K562 (cell line): ENCODE data around the gene TPI1. TPM values are rescaled to one million over a fixed set of nuclear protein-coding genes. Genes with fewer than 3 reads are reported as not detected.

Source experiments
- ATAC-seq: fragments of 200-7000 bp; cut with Tn5 transposase; 3 replicates; pipeline ENCODE4 v1.9.1; 2020; ENCODE audit warnings: moderate library complexity
- BruUV-seq: library from RNA; stranded (reverse); fragments of 400-500 nt; replicated peaks from 2 replicates; lab custom pipeline; 2021; lab: Mats Ljungman, UMichigan
- CTCF ChIA-PET: fragments of 300-600 bp; formaldehyde crosslinking; extraction: SDS; loops from one replicate; lab custom pipeline; 2021; ENCODE audit warnings: low intra/inter-chr PET ratio; lab: Yijun Ruan, JAX
- POLR2A ChIA-PET: fragments of 300-600, 350-650 bp; sonication (Branson Sonifier 250); formaldehyde crosslinking; extraction: SDS; loops from one replicate; lab custom pipeline; 2021; ENCODE audit warnings: antibody characterized with exemption, inconsistent platforms; lab: Yijun Ruan, JAX
- DNase-seq, 4 experiments: peaks; one replicate each; pipeline versions ENCODE4 v3.0.0 to v3.0.0-alpha.2; 2011 to 2018; ENCODE audit warnings: low spot score in 3 of 4, mixed read lengths in 3 of 4; ENCODE audit errors: extremely low read depth in 1 of 4
- FAIRE-seq: peaks from 2 replicates; lab custom pipeline; 2011; peaks lifted over from hg19 to GRCh38; lab: Jason Lieb, UNC
- H2AFZ ChIP-seq: 2 replicates; pipeline ENCODE4 v1.6.0; 2011; ENCODE audit warnings: low read depth, low read length, control low read depth, inconsistent platforms
- H3K27ac ChIP-seq: fragments of 200-600 bp; 3 replicates; pipeline ENCODE4 v1.8.0; 2011; ENCODE audit warnings: low read depth, mild to moderate bottlenecking, control low read depth, inconsistent platforms, low read length, moderate library complexity, mixed read lengths; ENCODE audit errors: extremely low read depth
- H3K27me3 ChIP-seq, 2 experiments: fragments of 300-600 bp in 1 of 2; 2 replicates in 1 of 2; 3 replicates in 1 of 2; pipeline versions ENCODE4 v1.6.0 to v1.8.0; 2011; ENCODE audit warnings: inconsistent platforms in 2 of 2, low read length in 2 of 2, mild to moderate bottlenecking in 1 of 2, mixed read lengths in 1 of 2, moderate library complexity in 1 of 2; ENCODE audit not compliant: control insufficient read depth in 2 of 2, insufficient read depth in 2 of 2
- H3K36me3 ChIP-seq: fragments of 300-600 bp; 3 replicates; pipeline ENCODE4 v1.8.0; 2011; ENCODE audit warnings: mild to moderate bottlenecking, low read length, inconsistent platforms; ENCODE audit not compliant: control insufficient read depth, insufficient read depth
- H3K4me1 ChIP-seq, 2 experiments: fragments of 200-600 bp in 1 of 2; replicated peaks in 1 of 2; 2 replicates in 1 of 2; 3 replicates in 1 of 2; pipeline versions ENCODE4 v1.5.1 to v1.8.0; 2011; ENCODE audit warnings: inconsistent platforms in 2 of 2, low read length in 2 of 2, mild to moderate bottlenecking in 1 of 2, mixed read lengths in 1 of 2, moderate library complexity in 1 of 2; ENCODE audit not compliant: control insufficient read depth in 2 of 2, insufficient read depth in 2 of 2
- H3K4me2 ChIP-seq: 2 replicates; pipeline ENCODE4 v1.6.1; 2011; ENCODE audit warnings: low read length, control low read depth, inconsistent platforms, mixed read lengths; ENCODE audit not compliant: insufficient read depth
- H3K4me3 ChIP-seq: fragments of 200-600 bp; sonication (generic), shearing (Covaris generic); 2 replicates; pipeline ENCODE4 v1.5.1; 2016; ENCODE audit warnings: control low read depth, inconsistent platforms
- H3K79me2 ChIP-seq: fragments of 200-600 bp; 3 replicates; pipeline ENCODE4 v1.8.0; 2011; ENCODE audit warnings: low read length, inconsistent platforms; ENCODE audit not compliant: control insufficient read depth, insufficient read depth
- H3K9ac ChIP-seq, 2 experiments: 2 replicates each; pipeline versions ENCODE4 v1.6.0 to v1.6.1; 2011; ENCODE audit warnings: low read depth in 2 of 2, low read length in 2 of 2, control low read depth in 1 of 2, inconsistent platforms in 1 of 2, mild to moderate bottlenecking in 1 of 2, mixed read lengths in 1 of 2; ENCODE audit not compliant: insufficient read depth in 1 of 2
- H3K9me1 ChIP-seq: one replicate; pipeline ENCODE4 v1.6.0; 2011; ENCODE audit warnings: inconsistent platforms, mild to moderate bottlenecking, low read length, moderate library complexity; ENCODE audit not compliant: control insufficient read depth, insufficient read depth
- H3K9me3 ChIP-seq: replicated peaks from 2 replicates; pipeline ENCODE4 v1.5.1; 2011; ENCODE audit warnings: low read depth, low read length, inconsistent platforms; ENCODE audit not compliant: control insufficient read depth, insufficient read depth
- H4K20me1 ChIP-seq: replicated peaks from 2 replicates; pipeline ENCODE4 v1.6.1; 2011; ENCODE audit warnings: low read length, inconsistent platforms, mixed read lengths; ENCODE audit not compliant: control insufficient read depth, insufficient read depth
- ARHGAP35 ChIP-seq: fragments of 450-650 bp; IDR thresholded peaks from 2 replicates; pipeline ENCODE4 v1.6.1; 2018; ENCODE audit not compliant: partially characterized antibody
- BACH1 ChIP-seq: fragments of 200-800 bp; sonication (Bioruptor generic); IDR thresholded peaks from 2 replicates; pipeline ENCODE4 v1.6.1; 2016; ENCODE audit warnings: missing genetic modification characterization, missing compliant biosample characterization
- CAMTA2 ChIP-seq: fragments of 250-450 bp; sonication (Bioruptor Pico); conservative IDR thresholded peaks from 2 replicates; pipeline ENCODE4 v1.5.1; 2022
- CEBPG ChIP-seq, 3 experiments: fragments of 200-800 bp in 1 of 3; sonication (Bioruptor generic) in 1 of 3; sonication (generic) in 1 of 3; formaldehyde crosslinking in 1 of 3; IDR thresholded peaks in 2 of 3; conservative IDR thresholded peaks in 1 of 3; 2 replicates each; pipeline versions ENCODE4 v1.6.1 to v1.8.0; 2016 to 2022; ENCODE audit warnings: missing compliant biosample characterization in 2 of 3, missing genetic modification characterization in 2 of 3, mild to moderate bottlenecking in 1 of 3, missing genetic modification reagents in 1 of 3
- FOXO4 ChIP-seq: fragments of 450-650 bp; formaldehyde crosslinking; IDR thresholded peaks from 2 replicates; pipeline ENCODE4 v1.4.0; 2020; ENCODE audit warnings: mild to moderate bottlenecking, moderate library complexity
- GMEB1 ChIP-seq: fragments of 250-450 bp; sonication (Bioruptor Pico); IDR thresholded peaks from 2 replicates; pipeline ENCODE4 v1.4.0; 2020; ENCODE audit warnings: mild to moderate bottlenecking
- HNRNPL ChIP-seq: fragments of 200-400 bp; formaldehyde crosslinking; IDR thresholded peaks from 2 replicates; pipeline ENCODE4 v1.6.1; 2017; ENCODE audit warnings: low read depth, mild to moderate bottlenecking, low read length
- KAT2B ChIP-seq: IDR thresholded peaks from one replicate; pipeline ENCODE4 v1.6.1; 2012; ENCODE audit warnings: low read depth, mild to moderate bottlenecking, control low read depth, inconsistent platforms, low read length, moderate library complexity
- KAT8 ChIP-seq: fragments of 450-650 bp; IDR thresholded peaks from 2 replicates; pipeline ENCODE4 v1.6.1; 2016; ENCODE audit warnings: low read depth, mild to moderate bottlenecking
- KDM2B ChIP-seq: fragments of 250-450 bp; sonication (Bioruptor Pico); IDR thresholded peaks from 2 replicates; pipeline ENCODE4 v1.8.0; 2021; ENCODE audit warnings: mild to moderate bottlenecking, moderate library complexity
- NFATC3 ChIP-seq: fragments of 450-650 bp; IDR thresholded peaks from 2 replicates; pipeline ENCODE4 v1.6.1; 2017; ENCODE audit warnings: mild to moderate bottlenecking
- NUFIP1 ChIP-seq: fragments of 450-650 bp; IDR thresholded peaks from 2 replicates; pipeline ENCODE4 v1.6.1; 2018; ENCODE audit not compliant: partially characterized antibody
- SREBF1 ChIP-seq: fragments of 150-350 bp; IDR thresholded peaks from 2 replicates; pipeline ENCODE4 v1.6.1; 2014; ENCODE audit warnings: antibody characterized with exemption, low read depth, low read length, borderline replicate concordance
- SREBF2 ChIP-seq: sonication (generic); formaldehyde crosslinking; IDR thresholded peaks from 2 replicates; pipeline ENCODE4 v1.4.0; 2020; ENCODE audit warnings: mild to moderate bottlenecking, missing genetic modification reagents
- TCF7L2 ChIP-seq: fragments of 150-350 bp; IDR thresholded peaks from 2 replicates; pipeline ENCODE4 v1.6.1; 2016; ENCODE audit warnings: low read depth, mild to moderate bottlenecking, low read length, moderate library complexity
- WGBS: fragments of 100-300 bp; shearing (Covaris generic); methylation state at CpG from one replicate; pipeline ENCODE4 v1.1.6; 2016; ENCODE audit warnings: low coverage, mixed read lengths; ENCODE audit not compliant: insufficient coverage; ENCODE audit errors: missing lambda C conversion rate; 5-methylcytosine and 5-hydroxymethylcytosine counted together
- in situ Hi-C: fragments of 300-500 bp; cut with MboI; formaldehyde crosslinking; loops from 4 replicates; pipeline ENCODE4 v1.15.0; 2018; ENCODE audit warnings: inconsistent platforms, mixed read lengths
- intact Hi-C: fragments of 100-400 bp; cut with micrococcal nuclease; formaldehyde crosslinking; loops from 2 replicates; pipeline ENCODE4 v1.14.2; 2022
- polyA plus RNA-seq, 8 experiments: library from polyadenylated mRNA; depleted of rRNA in 4 of 8; stranded (reverse) in 5 of 8; unstranded in 3 of 8; fragments of >200 nt; fragmentation: Nextera tagmentation in 2 of 8; fragmentation: Illumina TruSeq in 1 of 8; extraction: Ambion mirVana in 2 of 8; extraction: Trizol in 1 of 8; gene quantifications; 2 replicates each; pipeline versions ENCODE4 v1.2.1 to v1.2.3, GENCODE V29; 2011 to 2014; ENCODE audit warnings: inconsistent platforms in 1 of 8, missing spikeins in 1 of 8
- total RNA-seq, 7 experiments: library from RNA; depleted of rRNA in 6 of 7; stranded (reverse); fragments of >200 nt in 6 of 7; fragmentation: Illumina TruSeq in 2 of 7; extraction: Trizol in 2 of 7; gene quantifications; 2 replicates each; pipeline versions ENCODE4 v1.2.1 to v1.2.3, GENCODE V29; 2011 to 2021; ENCODE audit warnings: low replicate concordance in 1 of 7
- TF ChIP-seq, protein P1 (sequence below): fragments of 250-450 bp; sonication (Bioruptor Pico); IDR thresholded peaks from 2 replicates; pipeline ENCODE4 v1.8.0; 2021; ENCODE audit warnings: mild to moderate bottlenecking, moderate library complexity
- TF ChIP-seq, protein P2 (sequence below): sonication (generic); formaldehyde crosslinking; IDR thresholded peaks from 2 replicates; pipeline ENCODE4 v1.8.0; 2022; ENCODE audit warnings: mild to moderate bottlenecking, missing genetic modification reagents

The TPI1 gene
- total and polyA plus RNA-seq, 9 of the 15 experiments (the other 6 are each of a cell fraction or from before 2014, with no cell fraction given): 662 to 4,971 (median 892) TPM

DNA sequence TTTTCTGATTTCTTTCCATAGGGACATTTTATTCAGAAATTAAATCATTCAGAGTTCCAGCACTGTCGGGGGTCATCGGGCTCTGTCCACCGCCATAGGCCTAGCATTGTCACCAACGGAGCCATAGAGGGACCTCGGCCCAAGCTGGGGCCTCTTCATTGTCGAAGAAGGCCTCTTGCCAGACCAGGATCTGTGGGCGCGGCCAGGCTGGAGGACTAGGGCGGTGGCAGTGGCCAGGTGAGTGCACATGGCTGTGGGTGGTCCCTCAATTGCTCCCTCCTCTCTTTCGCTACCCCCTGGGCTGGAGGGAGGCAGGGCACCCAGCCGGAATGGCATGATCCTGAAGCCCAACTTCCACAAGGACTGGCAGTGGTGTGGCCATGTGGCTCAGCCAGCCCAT lies 16.4 kb downstream of the TPI1 start:
- Histone ChIP-seq H3K27me3 (no peaks in the 10 kb centered on the region), H2AFZ (no peak overlapping the region), H3K9ac (no peak overlapping the region; a peak in 1 of 4 replicates), H3K9me3 (no peaks in the 10 kb centered on the region), H3K4me3 (no peak overlapping the region), H3K79me2 (no peaks in the 10 kb centered on the region), H3K27ac (no peak overlapping the region), H3K4me1 (peaks cover 3 to 9% of the 10 kb centered on the region in 2 experiments; a peak in 2 of 5 replicates), H3K4me2 (no peak overlapping the region), H4K20me1 (no peaks in the 10 kb centered on the region), H3K9me1 (no peaks in the 10 kb centered on the region), H3K36me3 (peaks cover 14% of the 10 kb centered on the region; the same call in 1 of the 3 replicates)
- in situ Hi-C loops: no loop called here
- BruUV-seq: no TSS peak
- POLR2A ChIA-PET: interaction anchor here (1.0 kb wide), 2 partner anchors 10 to 14 kb away, joined by 3 read pairs; partner anchors contain the start of gene SPSB2
- FAIRE-seq (no peak), DNase-seq (no peak), ATAC-seq (no peak)
- intact Hi-C loops: no loop called here
- no peak for TF ChIP-seq GMEB1
- no peak for TF ChIP-seq TCF7L2
- no peak for TF ChIP-seq CEBPG (CRISPR knock-in tag; IDR thresholded peaks at IDR 0.05)
- TF ChIP-seq CEBPG (tag; conservative IDR thresholded peaks at IDR 0.05 in 1 of 2, IDR thresholded peaks at IDR 0.05 in 1 of 2): no peak
- TF ChIP-seq ARHGAP35: no peak
- TF ChIP-seq BACH1 (tag): no peak
- no peak for TF ChIP-seq KAT2B
- no peak for TF ChIP-seq KDM2B (CRISPR knock-in tag)
- TF ChIP-seq, protein P1, sequence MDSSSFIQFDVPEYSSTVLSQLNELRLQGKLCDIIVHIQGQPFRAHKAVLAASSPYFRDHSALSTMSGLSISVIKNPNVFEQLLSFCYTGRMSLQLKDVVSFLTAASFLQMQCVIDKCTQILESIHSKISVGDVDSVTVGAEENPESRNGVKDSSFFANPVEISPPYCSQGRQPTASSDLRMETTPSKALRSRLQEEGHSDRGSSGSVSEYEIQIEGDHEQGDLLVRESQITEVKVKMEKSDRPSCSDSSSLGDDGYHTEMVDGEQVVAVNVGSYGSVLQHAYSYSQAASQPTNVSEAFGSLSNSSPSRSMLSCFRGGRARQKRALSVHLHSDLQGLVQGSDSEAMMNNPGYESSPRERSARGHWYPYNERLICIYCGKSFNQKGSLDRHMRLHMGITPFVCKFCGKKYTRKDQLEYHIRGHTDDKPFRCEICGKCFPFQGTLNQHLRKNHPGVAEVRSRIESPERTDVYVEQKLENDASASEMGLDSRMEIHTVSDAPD (CRISPR knock-in tag): no peak
- TF ChIP-seq KAT8: no peak
- no peak for TF ChIP-seq FOXO4
- no peak for TF ChIP-seq NUFIP1
- TF ChIP-seq, protein P2, sequence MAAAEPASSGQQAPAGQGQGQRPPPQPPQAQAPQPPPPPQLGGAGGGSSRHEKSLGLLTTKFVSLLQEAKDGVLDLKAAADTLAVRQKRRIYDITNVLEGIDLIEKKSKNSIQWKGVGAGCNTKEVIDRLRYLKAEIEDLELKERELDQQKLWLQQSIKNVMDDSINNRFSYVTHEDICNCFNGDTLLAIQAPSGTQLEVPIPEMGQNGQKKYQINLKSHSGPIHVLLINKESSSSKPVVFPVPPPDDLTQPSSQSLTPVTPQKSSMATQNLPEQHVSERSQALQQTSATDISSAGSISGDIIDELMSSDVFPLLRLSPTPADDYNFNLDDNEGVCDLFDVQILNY (CRISPR knock-in tag): no peak
- no peak for TF ChIP-seq SREBF2 (CRISPR knock-in tag)
- no peak for TF ChIP-seq CAMTA2 (CRISPR knock-in tag)
- no peak for TF ChIP-seq HNRNPL
- no peak for TF ChIP-seq SREBF1
- no peak for TF ChIP-seq NFATC3
- 88% methylated on average over 4 of the region's 11 CpGs for WGBS
- CTCF ChIA-PET: no interaction called here
